Breast epithelium (tissue), 3 donors: Measurements from ENCODE around the gene BATF2.

Source experiments
- CTCF ChIP-seq, 3 donors: fragments of 450-650 bp; IDR thresholded peaks; one replicate each; pipeline ENCODE4 v1.5.1; 2016 to 2017; ENCODE audit warnings: antibody characterized with exemption in 3 of 3, mild to moderate bottlenecking in 3 of 3, moderate library complexity in 3 of 3
- POLR2A ChIP-seq: fragments of 450-650 bp; IDR thresholded peaks from one replicate; pipeline ENCODE4 v1.6.1; 2016; ENCODE audit warnings: antibody characterized with exemption, mild to moderate bottlenecking, moderate library complexity

- TF ChIP-seq CTCF (IDR thresholded peaks at IDR 0.05) = no peak
- TF ChIP-seq POLR2A = no peak
Observed at GRCh38 chr11:65026810-65027209, 30.0 kb upstream of the BATF2 start.
